Smooth muscle cell (in vitro differentiated cells): Measurements from ENCODE around the gene TAC3. TPM values are rescaled to one million over a fixed set of nuclear protein-coding genes. Genes with fewer than 3 reads are reported as not detected.

Experiments
- DNase-seq: peaks from one replicate; lab custom pipeline; 2025; ENCODE audit not compliant: unreplicated experiment; lab: John Stamatoyannopoulos, UW
- H2AFZ ChIP-seq: fragments of 200-600 bp; sonication (generic); 2 replicates; pipeline ENCODE4 v1.6.0; 2016; ENCODE audit warnings: antibody characterized with exemption, low read depth, mild to moderate bottlenecking
- H3F3A ChIP-seq: fragments of 200-600 bp; sonication (generic); 2 replicates; pipeline ENCODE4 v1.6.0; 2017; ENCODE audit warnings: antibody characterized with exemption, low read depth
- H3K27ac ChIP-seq: fragments of 200-600 bp; sonication (generic); 2 replicates; pipeline ENCODE4 v1.5.1; 2016; ENCODE audit warnings: low read depth, mild to moderate bottlenecking
- H3K27me3 ChIP-seq: fragments of 200-600 bp; sonication (generic); 2 replicates; pipeline ENCODE4 v1.6.1; 2016; ENCODE audit warnings: low read depth, mild to moderate bottlenecking
- H3K36me3 ChIP-seq: fragments of 200-600 bp; sonication (generic); 2 replicates; pipeline ENCODE4 v1.5.1; 2016; ENCODE audit warnings: low read depth
- H3K4me1 ChIP-seq: fragments of 200-600 bp; sonication (generic); 2 replicates; pipeline ENCODE4 v1.5.1; 2016; ENCODE audit warnings: low read depth
- H3K4me2 ChIP-seq: fragments of 200-600 bp; sonication (generic); 2 replicates; pipeline ENCODE4 v1.6.0; 2016; ENCODE audit warnings: mild to moderate bottlenecking
- H3K4me3 ChIP-seq: fragments of 200-600 bp; sonication (generic); 2 replicates; pipeline ENCODE4 v1.5.1; 2016; ENCODE audit warnings: mild to moderate bottlenecking
- H3K79me2 ChIP-seq: fragments of 200-600 bp; sonication (generic); 2 replicates; pipeline ENCODE4 v1.6.0; 2016; ENCODE audit warnings: low read depth, mild to moderate bottlenecking
- H3K9ac ChIP-seq: fragments of 200-600 bp; sonication (generic); 2 replicates; pipeline ENCODE4 v1.6.0; 2016; ENCODE audit warnings: low read depth
- H3K9me3 ChIP-seq: fragments of 200-600 bp; sonication (generic); replicated peaks from 2 replicates; pipeline ENCODE4 v1.5.1; 2016; ENCODE audit warnings: low read depth
- H4K20me1 ChIP-seq: fragments of 200-600 bp; sonication (generic); 2 replicates; pipeline ENCODE4 v1.6.0; 2016; ENCODE audit warnings: low read depth
- WGBS: methylation state at CpG from one replicate; pipeline ENCODE4 v1.1.7; 2016; ENCODE audit warnings: low lambda C conversion rate; 5-methylcytosine and 5-hydroxymethylcytosine counted together
- polyA plus RNA-seq: library from polyadenylated mRNA; unstranded; fragments of >200 nt; fragmentation: Nextera tagmentation; extraction: Ambion mirVana; gene quantifications from 2 replicates; pipeline ENCODE4 v1.2.1, GENCODE V29; 2016
- total RNA-seq: library from RNA; depleted of rRNA; stranded (reverse); fragments of >200 nt; gene quantifications from 2 replicates; pipeline ENCODE4 v1.2.3, GENCODE V29; 2014
- TF ChIP-seq, protein P1 (sequence below): fragments of 200-600 bp; sonication (generic); IDR thresholded peaks from 2 replicates; pipeline ENCODE4 v1.5.1; 2017; ENCODE audit warnings: borderline replicate concordance, mild to moderate bottlenecking, antibody characterized with exemption; ENCODE audit not compliant: insufficient read depth, poor library complexity, severe bottlenecking

TAC3 gene
- total and polyA plus RNA-seq, 2 experiments from 2014 or later = 1.7 to 6.3 TPM

GRCh38 chr12:57046947-57047890 lies 30.9 kb upstream of the TAC3 start:
- Histone ChIP-seq H4K20me1 (no peaks in the 10 kb centered on the region), H2AFZ (no peak overlapping the region), H3K36me3 (no peaks in the 10 kb centered on the region), H3K27me3 (peaks cover 5% of the 10 kb centered on the region), H3K9me3 (no peaks in the 10 kb centered on the region), H3K4me1 (no peaks in the 10 kb centered on the region), H3K4me2 (no peak overlapping the region), H3F3A (peaks cover 6% of the 10 kb centered on the region), H3K4me3 (no peak overlapping the region), H3K9ac (no peak overlapping the region), H3K79me2 (no peaks in the 10 kb centered on the region), H3K27ac (no peak overlapping the region)
- 90% methylated on average over 10 of the region's 10 CpGs for WGBS
- TF ChIP-seq, protein P1, sequence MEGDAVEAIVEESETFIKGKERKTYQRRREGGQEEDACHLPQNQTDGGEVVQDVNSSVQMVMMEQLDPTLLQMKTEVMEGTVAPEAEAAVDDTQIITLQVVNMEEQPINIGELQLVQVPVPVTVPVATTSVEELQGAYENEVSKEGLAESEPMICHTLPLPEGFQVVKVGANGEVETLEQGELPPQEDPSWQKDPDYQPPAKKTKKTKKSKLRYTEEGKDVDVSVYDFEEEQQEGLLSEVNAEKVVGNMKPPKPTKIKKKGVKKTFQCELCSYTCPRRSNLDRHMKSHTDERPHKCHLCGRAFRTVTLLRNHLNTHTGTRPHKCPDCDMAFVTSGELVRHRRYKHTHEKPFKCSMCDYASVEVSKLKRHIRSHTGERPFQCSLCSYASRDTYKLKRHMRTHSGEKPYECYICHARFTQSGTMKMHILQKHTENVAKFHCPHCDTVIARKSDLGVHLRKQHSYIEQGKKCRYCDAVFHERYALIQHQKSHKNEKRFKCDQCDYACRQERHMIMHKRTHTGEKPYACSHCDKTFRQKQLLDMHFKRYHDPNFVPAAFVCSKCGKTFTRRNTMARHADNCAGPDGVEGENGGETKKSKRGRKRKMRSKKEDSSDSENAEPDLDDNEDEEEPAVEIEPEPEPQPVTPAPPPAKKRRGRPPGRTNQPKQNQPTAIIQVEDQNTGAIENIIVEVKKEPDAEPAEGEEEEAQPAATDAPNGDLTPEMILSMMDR = no peak
- no peak for DNase-seq

- Histone ChIP-seq H3K79me2 (no peaks in the 10 kb centered on the region), H4K20me1 (no peaks in the 10 kb centered on the region), H3K4me1 (no peaks in the 10 kb centered on the region), H2AFZ (no peak overlapping the region), H3K4me2 (no peak overlapping the region), H3K4me3 (no peak overlapping the region), H3K36me3 (no peaks in the 10 kb centered on the region), H3F3A (peaks cover 6% of the 10 kb centered on the region), H3K9me3 (no peaks in the 10 kb centered on the region), H3K9ac (no peak overlapping the region), H3K27ac (no peak overlapping the region), H3K27me3 (peaks cover 11% of the 10 kb centered on the region)
- DNase-seq = no peak
- TF ChIP-seq, protein P1 = no peak
- WGBS = 72% methylated on average over 6 of the region's 6 CpGs
Measured at GRCh38 chr12:57046086-57046791, 29.9 kb upstream of the TAC3 start.

- WGBS = 89% methylated on average over 3 of the region's 3 CpGs
- DNase-seq = no peak
Measured at GRCh38 chr12:57044889-57045288, 28.6 kb upstream of the TAC3 start.

More at GRCh38 chr12:57044889-57045288, 28.6 kb upstream of the TAC3 start:
- TF ChIP-seq, protein P1 = no peak
- Histone ChIP-seq H3K36me3 (no peaks in the 10 kb centered on the region), H2AFZ (no peak overlapping the region), H3K79me2 (no peaks in the 10 kb centered on the region), H3K4me1 (no peaks in the 10 kb centered on the region), H3K4me2 (peak overlapping the region; percentile 28), H3K27me3 (peaks cover 13% of the 10 kb centered on the region), H4K20me1 (no peaks in the 10 kb centered on the region), H3K27ac (peak overlapping the region; percentile 61), H3F3A (peaks cover 6% of the 10 kb centered on the region), H3K9me3 (no peaks in the 10 kb centered on the region), H3K9ac (no peak overlapping the region), H3K4me3 (no peak overlapping the region)
